Caco-2 (cell line): ENCODE results near the gene HSPA14. TPM values are rescaled to one million over a fixed set of nuclear protein-coding genes. Genes with fewer than 3 reads are reported as not detected.

Experiments
- BruUV-seq: library from RNA; stranded (reverse); fragments of 400-500 nt; replicated peaks from 2 replicates; lab custom pipeline; 2021; lab: Mats Ljungman, UMichigan
- CTCF ChIA-PET: fragments of 300-600 bp; sonication (Branson Sonifier 250); formaldehyde crosslinking; loops from one replicate; lab custom pipeline; 2022; ENCODE audit warnings: antibody characterized with exemption; lab: Charles Lee
- POLR2A ChIA-PET: fragments of 300-600 bp; sonication (Branson Sonifier 250); formaldehyde crosslinking; loops from one replicate; lab custom pipeline; 2022; ENCODE audit warnings: antibody characterized with exemption; lab: Charles Lee
- DNase-seq, 2 experiments: peaks; one replicate each; pipeline versions ENCODE4 v3.0.0 to v3.0.0-alpha.2; 2020 to 2022
- H3K27me3 ChIP-seq: replicated peaks from 2 replicates; pipeline ENCODE4 v1.6.0; 2011; ENCODE audit warnings: low read length; ENCODE audit not compliant: control insufficient read depth, insufficient read depth
- H3K36me3 ChIP-seq: 2 replicates; pipeline ENCODE4 v1.5.1; 2011; ENCODE audit warnings: low read length; ENCODE audit not compliant: control insufficient read depth, insufficient read depth
- H3K4me1 ChIP-seq: fragments of 250-450 bp; sonication (Bioruptor Pico); 2 replicates; pipeline ENCODE4 v1.5.1; 2020; ENCODE audit warnings: mild to moderate bottlenecking
- H3K4me3 ChIP-seq: 2 replicates; pipeline ENCODE4 v1.5.1; 2011; ENCODE audit warnings: low read depth, mild to moderate bottlenecking, control low read depth, low read length
- H3K9me3 ChIP-seq: fragments of 250-450 bp; sonication (Bioruptor Pico); 2 replicates; pipeline ENCODE4 v1.5.1; 2020; ENCODE audit warnings: mild to moderate bottlenecking, moderate library complexity
- H3K27ac Mint-ChIP-seq: one replicate; pipeline ENCODE4 v1.8.0; 2022; ENCODE audit warnings: mixed read lengths; ENCODE audit not compliant: unreplicated experiment
- H3K27me3 Mint-ChIP-seq: one replicate; pipeline ENCODE4 v1.8.0; 2022; ENCODE audit warnings: mixed read lengths; ENCODE audit not compliant: insufficient read depth, unreplicated experiment
- H3K36me3 Mint-ChIP-seq: one replicate; pipeline ENCODE4 v1.8.0; 2022; ENCODE audit warnings: mild to moderate bottlenecking, mixed read lengths; ENCODE audit not compliant: insufficient read depth, unreplicated experiment
- H3K4me1 Mint-ChIP-seq: one replicate; pipeline ENCODE4 v1.8.0; 2022; ENCODE audit warnings: low read depth, mixed read lengths; ENCODE audit not compliant: unreplicated experiment
- H3K4me3 Mint-ChIP-seq: one replicate; pipeline ENCODE4 v1.8.0; 2022; ENCODE audit warnings: mild to moderate bottlenecking, moderate library complexity, mixed read lengths; ENCODE audit not compliant: unreplicated experiment
- H3K9me3 Mint-ChIP-seq: one replicate; pipeline ENCODE4 v1.8.0; 2022; ENCODE audit warnings: mixed read lengths; ENCODE audit not compliant: unreplicated experiment
- intact Hi-C: fragments of 100-400 bp; cut with micrococcal nuclease; formaldehyde crosslinking; loops from one replicate; pipeline ENCODE4 v1.10.0; 2022; ENCODE audit not compliant: unreplicated experiment
- total RNA-seq: library from RNA; stranded (reverse); gene quantifications from 2 replicates; pipeline ENCODE4 v1.2.3, GENCODE V29; 2022
- TF ChIP-seq, protein P1 (sequence below), 2 experiments: fragments of 200-600 bp in 1 of 2; IDR thresholded peaks; 1 replicate in 1 of 2; 2 replicates in 1 of 2; pipeline versions ENCODE4 v1.5.1 to v1.8.0; 2011 to 2022; ENCODE audit warnings: antibody characterized with exemption in 1 of 2, control low read depth in 1 of 2, inconsistent platforms in 1 of 2, low read depth in 1 of 2, low read length in 1 of 2, mild to moderate bottlenecking in 1 of 2, moderate library complexity in 1 of 2; ENCODE audit not compliant: insufficient read depth in 1 of 2, severe bottlenecking in 1 of 2, unreplicated experiment in 1 of 2

Gene HSPA14
- total RNA-seq, 1 experiment from 2014 or later, result 36.9 TPM

DNA sequence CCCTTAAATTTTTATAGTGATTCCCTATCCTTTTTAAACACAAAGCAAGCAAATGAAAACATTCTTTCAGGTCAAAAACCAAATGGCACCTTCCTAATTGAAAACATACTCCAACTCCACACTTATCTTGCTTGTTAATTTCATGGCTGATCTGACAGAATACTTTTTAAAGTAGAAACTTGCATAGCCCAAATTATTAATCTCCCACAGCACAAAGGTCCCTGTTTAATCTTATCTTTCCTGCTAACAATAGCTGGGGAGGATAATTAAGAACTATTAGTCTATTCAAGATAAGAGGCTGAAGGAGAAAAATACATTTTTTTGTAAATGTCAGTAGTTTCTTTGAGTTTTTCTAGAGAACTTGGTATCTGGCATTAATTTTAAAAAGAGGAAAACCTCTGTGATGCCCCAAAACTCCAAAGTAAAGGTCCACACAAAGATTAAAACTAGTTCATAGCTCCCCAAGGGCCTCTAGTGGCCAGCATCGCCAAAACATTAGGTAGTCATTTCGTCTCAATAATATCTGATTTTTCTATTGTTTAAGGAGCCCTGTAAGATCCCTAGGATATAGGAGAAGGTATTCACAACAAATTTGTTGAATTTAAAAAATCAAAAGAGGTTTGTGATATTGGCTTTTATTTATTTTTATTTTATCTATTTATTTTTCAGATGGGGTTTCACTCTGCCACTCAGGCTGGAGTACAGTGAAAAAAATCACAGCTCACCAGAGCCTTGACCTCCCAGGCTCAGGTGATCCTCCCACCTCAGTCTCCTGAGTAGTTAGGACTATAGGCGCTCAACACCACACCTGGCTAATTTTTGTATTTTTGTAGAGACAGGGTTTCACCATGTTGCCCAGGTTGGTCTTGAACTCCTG lies 15.0 kb upstream of the HSPA14 start:
- no peaks in the 10 kb centered on the region for H3K27me3 ChIP-seq
- ChIA-PET CTCF (interaction anchor here (0.5 to 2.0 kb wide), 12 partner anchors 14 to 266 kb away, joined by 3 to 11 read pairs (median 4); partner anchors contain the start of genes CDNF, HSPA14 and MSANTD7), POLR2A (interaction anchor here (1.0 to 1.8 kb wide), 2 partner anchors 15 to 324 kb away, joined by 3 to 10 read pairs; partner anchors contain the start of genes CDNF, HSPA14 and MSANTD7)
- peaks cover 35% of the 10 kb centered on the region for H3K4me1 Mint-ChIP-seq
- H3K27ac Mint-ChIP-seq, result peak overlapping the region; percentile 71
- peaks cover 6% of the 10 kb centered on the region for H3K27me3 Mint-ChIP-seq
- BruUV-seq, result no TSS peak
- peak in 1 of 2 experiments; percentile 64 for DNase-seq
- no peaks in the 10 kb centered on the region for H3K9me3 ChIP-seq
- H3K9me3 Mint-ChIP-seq, result no peaks in the 10 kb centered on the region
- no peak overlapping the region for H3K4me3 ChIP-seq
- TF ChIP-seq, protein P1, sequence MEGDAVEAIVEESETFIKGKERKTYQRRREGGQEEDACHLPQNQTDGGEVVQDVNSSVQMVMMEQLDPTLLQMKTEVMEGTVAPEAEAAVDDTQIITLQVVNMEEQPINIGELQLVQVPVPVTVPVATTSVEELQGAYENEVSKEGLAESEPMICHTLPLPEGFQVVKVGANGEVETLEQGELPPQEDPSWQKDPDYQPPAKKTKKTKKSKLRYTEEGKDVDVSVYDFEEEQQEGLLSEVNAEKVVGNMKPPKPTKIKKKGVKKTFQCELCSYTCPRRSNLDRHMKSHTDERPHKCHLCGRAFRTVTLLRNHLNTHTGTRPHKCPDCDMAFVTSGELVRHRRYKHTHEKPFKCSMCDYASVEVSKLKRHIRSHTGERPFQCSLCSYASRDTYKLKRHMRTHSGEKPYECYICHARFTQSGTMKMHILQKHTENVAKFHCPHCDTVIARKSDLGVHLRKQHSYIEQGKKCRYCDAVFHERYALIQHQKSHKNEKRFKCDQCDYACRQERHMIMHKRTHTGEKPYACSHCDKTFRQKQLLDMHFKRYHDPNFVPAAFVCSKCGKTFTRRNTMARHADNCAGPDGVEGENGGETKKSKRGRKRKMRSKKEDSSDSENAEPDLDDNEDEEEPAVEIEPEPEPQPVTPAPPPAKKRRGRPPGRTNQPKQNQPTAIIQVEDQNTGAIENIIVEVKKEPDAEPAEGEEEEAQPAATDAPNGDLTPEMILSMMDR (IDR thresholded peaks at IDR 0.05; ENCODE audit: insufficient read depth in 1 of 2, low read depth in 1 of 2, low read length in 1 of 2, severe bottlenecking in 1 of 2, unreplicated experiment in 1 of 2), result peak; percentile 76 to 87
- peaks cover 7% of the 10 kb centered on the region for H3K36me3 Mint-ChIP-seq
- H3K4me1 ChIP-seq, result peaks cover 32% of the 10 kb centered on the region
- intact Hi-C loops, result loop anchor here (1.0 to 5.0 kb wide), 7 partner anchors 121 to 324 kb away; no protein-coding TSS in a partner anchor
- H3K4me3 Mint-ChIP-seq, result peak overlapping the region; percentile 18
- H3K36me3 ChIP-seq, result no peaks in the 10 kb centered on the region

GRCh38 chr10:14823966-14824365 lies 14.1 kb upstream of the HSPA14 start:
- Mint-ChIP-seq H3K27me3 (peaks cover 6% of the 10 kb centered on the region), H3K36me3 (peaks cover 7% of the 10 kb centered on the region), H3K4me3 (no peak overlapping the region), H3K9me3 (no peaks in the 10 kb centered on the region), H3K4me1 (peaks cover 35% of the 10 kb centered on the region), H3K27ac (no peak overlapping the region)
- ChIA-PET CTCF (interaction anchor here (0.9 to 2.0 kb wide), 6 partner anchors 13 to 267 kb away, joined by 3 to 11 read pairs (median 6); partner anchors contain the start of genes CDNF, HSPA14 and MSANTD7), POLR2A (no interaction called here)
- H3K27me3 ChIP-seq, result no peaks in the 10 kb centered on the region
- no peaks in the 10 kb centered on the region for H3K9me3 ChIP-seq
- no peak for DNase-seq
- intact Hi-C loops, result loop anchor here (1.0 to 5.0 kb wide), 7 partner anchors 122 to 325 kb away; no protein-coding TSS in a partner anchor
- BruUV-seq, result no TSS peak
- H3K4me1 ChIP-seq, result peaks cover 32% of the 10 kb centered on the region
- H3K36me3 ChIP-seq, result no peaks in the 10 kb centered on the region
- TF ChIP-seq, protein P1 (IDR thresholded peaks at IDR 0.05; ENCODE audit: insufficient read depth in 1 of 2, low read depth in 1 of 2, low read length in 1 of 2, severe bottlenecking in 1 of 2, unreplicated experiment in 1 of 2), result no peak
- H3K4me3 ChIP-seq, result no peak overlapping the region

- Histone ChIP-seq H3K4me3 (no peak overlapping the region), H3K36me3 (no peaks in the 10 kb centered on the region), H3K9me3 (no peaks in the 10 kb centered on the region), H3K4me1 (peaks cover 14% of the 10 kb centered on the region), H3K27me3 (no peaks in the 10 kb centered on the region)
- intact Hi-C loops, result no loop called here
- Mint-ChIP-seq H3K9me3 (no peaks in the 10 kb centered on the region), H3K4me1 (peaks cover 13% of the 10 kb centered on the region), H3K36me3 (no peaks in the 10 kb centered on the region), H3K4me3 (no peak overlapping the region), H3K27ac (no peak overlapping the region), H3K27me3 (peaks cover 6% of the 10 kb centered on the region)
- no TSS peak for BruUV-seq
- TF ChIP-seq, protein P1 (IDR thresholded peaks at IDR 0.05; ENCODE audit: insufficient read depth in 1 of 2, low read depth in 1 of 2, low read length in 1 of 2, severe bottlenecking in 1 of 2, unreplicated experiment in 1 of 2), result no peak
- ChIA-PET CTCF (no interaction called here), POLR2A (interaction anchor here (0.6 to 0.7 kb wide), 2 partner anchors 248 to 631 kb away, joined by 5 to 11 read pairs; no protein-coding TSS in a partner anchor)
- no peak for DNase-seq
Measured at GRCh38 chr10:14826076-14826829, 11.9 kb upstream of the HSPA14 start.
